Lung microvascular endothelial cell (primary cell): Measurements from ENCODE around the gene PGAP3. TPM values are rescaled to one million over a fixed set of nuclear protein-coding genes. Genes with fewer than 3 reads are reported as not detected.

Experiments used
- DNase-seq, 2 donors: peaks; one replicate each; pipeline versions ENCODE4 v3.0.0 to v3.0.0-alpha.2; 2010; ENCODE audit warnings: low read depth in 2 of 2
- total RNA-seq: library from RNA; depleted of rRNA; stranded (reverse); fragments of >200 nt; gene quantifications from 2 replicates; pipeline ENCODE4 v1.2.1, GENCODE V29; 2014

The PGAP3 gene
- total RNA-seq, 1 donor from 2014 or later, result 3.2 TPM

GRCh38 chr17:39660397-39661385 is 27.2 kb downstream of the PGAP3 start:
- DNase-seq, result peak; percentile 10 to 42

- DNase-seq, result no peak
Measured at GRCh38 chr17:39660011-39660360, 27.9 kb downstream of the PGAP3 start.

- peak; percentile 78 to 92 for DNase-seq
Measured at GRCh38 chr17:39659279-39660010, 28.4 kb downstream of the PGAP3 start.

- DNase-seq, result no peak
Measured at GRCh38 chr17:39658760-39659159, 29.1 kb downstream of the PGAP3 start.

GRCh38 chr17:39658346-39658745 is 29.5 kb downstream of the PGAP3 start:
- DNase-seq, result no peak

- DNase-seq, result no peak
Measured at GRCh38 chr17:39655105-39655504, 32.8 kb downstream of the PGAP3 start.

- DNase-seq, result peak; percentile 53 to 63
Measured at GRCh38 chr17:39653662-39654331, 34.1 kb downstream of the PGAP3 start.

GRCh38 chr17:39653316-39653661 is 34.6 kb downstream of the PGAP3 start:
- DNase-seq, result no peak

GRCh38 chr17:39652587-39653315 is 35.1 kb downstream of the PGAP3 start:
- no peak for DNase-seq

- no peak for DNase-seq
Measured at GRCh38 chr17:39651923-39652586, 35.8 kb downstream of the PGAP3 start.

GRCh38 chr17:39650121-39650579 is 37.7 kb downstream of the PGAP3 start:
- peak in 1 of 2 donors; percentile 27 for DNase-seq

- DNase-seq, result no peak
Measured at GRCh38 chr17:39648616-39649366, 39.1 kb downstream of the PGAP3 start.

- DNase-seq, result no peak
Measured at GRCh38 chr17:39647256-39647655, 40.6 kb downstream of the PGAP3 start.

GRCh38 chr17:39643271-39643670 is 44.6 kb downstream of the PGAP3 start:
- peak in 1 of 2 donors; percentile 46 for DNase-seq

GRCh38 chr17:39642291-39643074 is 45.4 kb downstream of the PGAP3 start:
- no peak for DNase-seq

- DNase-seq, result no peak
Measured at GRCh38 chr17:39641883-39642282, 46.0 kb downstream of the PGAP3 start.

- DNase-seq, result no peak
Measured at GRCh38 chr17:39641097-39641496, 46.8 kb downstream of the PGAP3 start.

- peak in 1 of 2 donors; percentile 14 for DNase-seq
Measured at GRCh38 chr17:39640591-39641031, 47.2 kb downstream of the PGAP3 start.
